HL-60 (cell line): Measurements from ENCODE around the gene SFI1.

Source experiments
- GABPA ChIP-seq: IDR thresholded peaks from 2 replicates; pipeline ENCODE4 v1.6.1; 2012; ENCODE audit warnings: low read depth
- POLR2AphosphoS5 ChIP-seq: IDR thresholded peaks from 2 replicates; pipeline ENCODE4 v1.6.1; 2012; ENCODE audit warnings: low read depth
- SPI1 ChIP-seq: IDR thresholded peaks from 2 replicates; pipeline ENCODE4 v1.6.1; 2012; ENCODE audit warnings: low read depth, mild to moderate bottlenecking, borderline replicate concordance
- TF ChIP-seq, protein P1 (sequence below): IDR thresholded peaks from one replicate; pipeline ENCODE4 v1.5.1; 2011; ENCODE audit warnings: low read length, control low read depth, inconsistent platforms; ENCODE audit not compliant: insufficient read depth
- TF ChIP-seq, protein P2 (sequence below): IDR thresholded peaks from 2 replicates; pipeline ENCODE4 v1.6.1; 2012; ENCODE audit warnings: low read depth; ENCODE audit not compliant: insufficient replicate concordance

DNA sequence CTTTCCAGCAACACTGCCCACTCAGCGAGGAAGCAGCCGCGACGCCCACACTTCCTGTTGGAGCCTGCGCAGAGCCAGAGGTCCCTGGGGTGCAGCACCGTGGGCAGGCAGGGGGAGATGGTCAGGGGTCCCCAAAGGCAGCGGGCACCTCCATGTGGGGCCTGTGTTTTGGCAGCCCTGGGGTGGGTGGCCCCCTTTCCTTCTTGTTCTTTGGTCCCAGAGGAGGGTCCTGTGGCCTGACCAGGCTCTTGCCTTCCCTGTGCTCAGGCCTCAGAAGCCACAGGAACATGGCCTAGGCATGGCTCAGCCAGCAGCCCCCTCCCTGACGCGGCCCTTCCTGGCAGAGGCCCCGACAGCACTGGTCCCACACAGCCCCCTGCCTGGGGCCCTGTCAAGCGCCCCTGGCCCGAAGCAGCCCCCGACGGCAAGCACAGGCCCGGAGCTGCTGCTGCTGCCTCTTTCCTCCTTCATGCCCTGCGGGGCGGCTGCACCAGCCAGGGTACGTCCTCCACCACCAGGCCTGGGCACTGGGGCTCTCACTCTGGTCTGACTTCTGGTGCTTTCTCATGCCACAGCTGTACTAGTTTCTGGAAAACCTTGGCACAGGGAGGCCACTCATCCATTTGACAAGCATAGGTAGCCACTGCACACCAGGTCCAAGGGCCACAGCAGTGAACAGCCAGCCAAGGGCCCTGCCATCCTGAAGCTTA, 118.6 kb downstream of the SFI1 start:
- TF ChIP-seq POLR2AphosphoS5 (no peak; the same call in 1 of the 2 replicates), GABPA (no peak), SPI1 (no peak)
- TF ChIP-seq, protein P1, sequence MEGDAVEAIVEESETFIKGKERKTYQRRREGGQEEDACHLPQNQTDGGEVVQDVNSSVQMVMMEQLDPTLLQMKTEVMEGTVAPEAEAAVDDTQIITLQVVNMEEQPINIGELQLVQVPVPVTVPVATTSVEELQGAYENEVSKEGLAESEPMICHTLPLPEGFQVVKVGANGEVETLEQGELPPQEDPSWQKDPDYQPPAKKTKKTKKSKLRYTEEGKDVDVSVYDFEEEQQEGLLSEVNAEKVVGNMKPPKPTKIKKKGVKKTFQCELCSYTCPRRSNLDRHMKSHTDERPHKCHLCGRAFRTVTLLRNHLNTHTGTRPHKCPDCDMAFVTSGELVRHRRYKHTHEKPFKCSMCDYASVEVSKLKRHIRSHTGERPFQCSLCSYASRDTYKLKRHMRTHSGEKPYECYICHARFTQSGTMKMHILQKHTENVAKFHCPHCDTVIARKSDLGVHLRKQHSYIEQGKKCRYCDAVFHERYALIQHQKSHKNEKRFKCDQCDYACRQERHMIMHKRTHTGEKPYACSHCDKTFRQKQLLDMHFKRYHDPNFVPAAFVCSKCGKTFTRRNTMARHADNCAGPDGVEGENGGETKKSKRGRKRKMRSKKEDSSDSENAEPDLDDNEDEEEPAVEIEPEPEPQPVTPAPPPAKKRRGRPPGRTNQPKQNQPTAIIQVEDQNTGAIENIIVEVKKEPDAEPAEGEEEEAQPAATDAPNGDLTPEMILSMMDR, result no peak
- TF ChIP-seq, protein P2, sequence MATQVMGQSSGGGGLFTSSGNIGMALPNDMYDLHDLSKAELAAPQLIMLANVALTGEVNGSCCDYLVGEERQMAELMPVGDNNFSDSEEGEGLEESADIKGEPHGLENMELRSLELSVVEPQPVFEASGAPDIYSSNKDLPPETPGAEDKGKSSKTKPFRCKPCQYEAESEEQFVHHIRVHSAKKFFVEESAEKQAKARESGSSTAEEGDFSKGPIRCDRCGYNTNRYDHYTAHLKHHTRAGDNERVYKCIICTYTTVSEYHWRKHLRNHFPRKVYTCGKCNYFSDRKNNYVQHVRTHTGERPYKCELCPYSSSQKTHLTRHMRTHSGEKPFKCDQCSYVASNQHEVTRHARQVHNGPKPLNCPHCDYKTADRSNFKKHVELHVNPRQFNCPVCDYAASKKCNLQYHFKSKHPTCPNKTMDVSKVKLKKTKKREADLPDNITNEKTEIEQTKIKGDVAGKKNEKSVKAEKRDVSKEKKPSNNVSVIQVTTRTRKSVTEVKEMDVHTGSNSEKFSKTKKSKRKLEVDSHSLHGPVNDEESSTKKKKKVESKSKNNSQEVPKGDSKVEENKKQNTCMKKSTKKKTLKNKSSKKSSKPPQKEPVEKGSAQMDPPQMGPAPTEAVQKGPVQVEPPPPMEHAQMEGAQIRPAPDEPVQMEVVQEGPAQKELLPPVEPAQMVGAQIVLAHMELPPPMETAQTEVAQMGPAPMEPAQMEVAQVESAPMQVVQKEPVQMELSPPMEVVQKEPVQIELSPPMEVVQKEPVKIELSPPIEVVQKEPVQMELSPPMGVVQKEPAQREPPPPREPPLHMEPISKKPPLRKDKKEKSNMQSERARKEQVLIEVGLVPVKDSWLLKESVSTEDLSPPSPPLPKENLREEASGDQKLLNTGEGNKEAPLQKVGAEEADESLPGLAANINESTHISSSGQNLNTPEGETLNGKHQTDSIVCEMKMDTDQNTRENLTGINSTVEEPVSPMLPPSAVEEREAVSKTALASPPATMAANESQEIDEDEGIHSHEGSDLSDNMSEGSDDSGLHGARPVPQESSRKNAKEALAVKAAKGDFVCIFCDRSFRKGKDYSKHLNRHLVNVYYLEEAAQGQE, result no peak
